Endometrium (tissue), 2 donors: ENCODE results near the gene KDM3B.
A peak's percentile ranks its signal among the peaks of the same experiment; 100 is the strongest.
"Not testable (repeated sequence)": the region's sequence is repeated elsewhere in the genome, so short reads cannot be mapped to it uniquely, and the experiment has no call there.

Experiments
- FAIRE-seq: peaks from 2 replicates; lab custom pipeline; 2012; peaks lifted over from hg19 to GRCh38; lab: Jason Lieb, UNC
- donor health status: control.
- donor health status: control.

KDM3B gene

DNA sequence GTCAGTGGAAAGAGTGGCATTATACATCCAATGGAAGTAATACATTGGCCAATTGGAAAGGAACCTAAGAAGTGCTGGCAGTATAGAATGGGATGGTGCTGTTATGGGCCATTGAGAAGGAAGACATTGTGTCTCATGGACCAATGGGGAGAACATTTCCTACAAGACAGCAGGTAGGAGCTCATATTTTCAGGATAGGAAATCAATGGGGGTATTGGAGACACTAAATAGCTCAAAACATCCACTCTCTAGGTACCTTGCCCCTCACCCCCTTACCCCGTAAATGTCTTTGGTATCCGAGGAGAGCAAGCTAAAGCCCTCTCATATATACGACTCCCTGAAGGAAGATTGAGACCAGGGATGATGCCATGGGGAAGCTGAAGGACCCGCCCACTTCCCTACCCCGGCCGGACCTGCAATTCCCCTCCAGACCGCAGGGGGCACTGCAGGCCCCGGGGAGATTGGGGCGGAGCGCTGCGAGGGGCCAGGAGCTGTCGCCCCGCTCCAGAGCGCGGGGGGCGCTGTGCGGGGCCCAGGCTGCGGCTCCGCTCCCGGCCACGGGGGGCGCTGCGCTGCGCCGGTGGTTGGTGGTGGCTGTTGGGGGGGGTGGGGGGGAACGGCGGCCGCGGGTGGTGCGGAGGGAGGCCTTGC, at the start of gene KDM3B:
TSS of gene KDM3B (plus strand) at position 615 of the 651 bp plus-strand sequence. CDS start 111 bp downstream, outside the sequence.
- FAIRE-seq = no peak

- FAIRE-seq = no peak
Observed at GRCh38 chr5:138303372-138303771, 49.1 kb upstream of the KDM3B start.

DNA sequence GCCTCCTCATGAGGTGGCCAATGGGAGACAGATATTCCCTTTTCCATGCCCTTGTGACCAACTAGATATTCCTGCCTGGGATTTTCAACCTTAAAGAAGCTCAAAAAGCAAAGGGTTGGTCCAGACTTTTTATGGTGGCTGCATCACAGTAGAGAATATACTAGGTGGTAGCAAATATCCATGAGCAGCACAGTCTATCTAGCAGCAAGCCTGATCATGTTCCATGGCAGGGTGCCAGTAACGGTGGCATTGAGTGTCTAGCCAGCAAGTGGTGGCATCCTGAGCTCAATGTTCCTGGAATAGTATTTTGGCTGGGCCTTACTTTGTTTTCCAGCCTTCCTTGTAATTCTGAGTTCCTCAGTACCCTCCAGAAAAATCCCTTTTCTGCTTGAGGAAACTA, 46.7 kb upstream of the KDM3B start:
- no peak for FAIRE-seq

- FAIRE-seq = no peak
Observed at GRCh38 chr5:138315751-138316278, 36.7 kb upstream of the KDM3B start.

DNA sequence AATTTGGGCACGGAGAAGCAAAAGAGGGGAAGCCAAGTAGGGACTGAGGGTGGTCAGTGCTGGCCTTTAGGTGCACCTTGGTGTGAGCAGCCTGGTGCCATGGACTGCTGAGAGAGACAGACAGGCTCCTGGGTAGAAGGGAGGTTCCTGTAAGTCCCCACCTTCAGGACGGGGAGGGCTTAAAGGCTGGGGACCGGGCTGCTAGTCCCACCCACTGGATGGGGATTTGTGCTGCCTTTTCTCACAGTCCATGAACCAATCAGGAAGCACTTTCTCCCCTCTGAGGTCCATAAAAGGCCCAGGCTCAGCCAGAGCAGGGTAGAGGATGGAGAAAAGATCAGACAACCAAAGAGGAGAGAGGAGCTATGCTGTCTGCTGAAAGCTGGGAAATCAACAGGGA, 36.1 kb upstream of the KDM3B start:
- no peak for FAIRE-seq

DNA sequence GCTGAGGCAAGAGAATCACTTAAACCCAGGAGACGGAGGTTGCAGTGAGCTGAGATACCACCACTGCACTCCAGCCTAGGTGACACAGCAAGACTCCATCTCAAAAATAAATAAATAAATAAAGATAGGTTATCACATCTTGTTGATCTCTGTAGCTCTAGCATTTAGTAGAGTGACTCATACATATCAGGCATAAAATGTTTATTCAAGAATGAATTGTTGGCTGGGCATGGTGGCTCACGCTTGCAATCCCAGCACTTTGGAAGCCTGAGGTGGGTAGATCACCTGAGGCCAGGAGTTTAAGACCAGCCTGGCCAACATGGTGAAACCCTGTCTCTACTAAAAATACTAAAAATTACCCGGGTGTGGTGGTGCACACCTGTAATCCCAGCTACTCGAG, 34.3 kb upstream of the KDM3B start:
- FAIRE-seq = not testable (repeated sequence)

- no peak for FAIRE-seq
Observed at GRCh38 chr5:138330813-138331448, 21.6 kb upstream of the KDM3B start.

DNA sequence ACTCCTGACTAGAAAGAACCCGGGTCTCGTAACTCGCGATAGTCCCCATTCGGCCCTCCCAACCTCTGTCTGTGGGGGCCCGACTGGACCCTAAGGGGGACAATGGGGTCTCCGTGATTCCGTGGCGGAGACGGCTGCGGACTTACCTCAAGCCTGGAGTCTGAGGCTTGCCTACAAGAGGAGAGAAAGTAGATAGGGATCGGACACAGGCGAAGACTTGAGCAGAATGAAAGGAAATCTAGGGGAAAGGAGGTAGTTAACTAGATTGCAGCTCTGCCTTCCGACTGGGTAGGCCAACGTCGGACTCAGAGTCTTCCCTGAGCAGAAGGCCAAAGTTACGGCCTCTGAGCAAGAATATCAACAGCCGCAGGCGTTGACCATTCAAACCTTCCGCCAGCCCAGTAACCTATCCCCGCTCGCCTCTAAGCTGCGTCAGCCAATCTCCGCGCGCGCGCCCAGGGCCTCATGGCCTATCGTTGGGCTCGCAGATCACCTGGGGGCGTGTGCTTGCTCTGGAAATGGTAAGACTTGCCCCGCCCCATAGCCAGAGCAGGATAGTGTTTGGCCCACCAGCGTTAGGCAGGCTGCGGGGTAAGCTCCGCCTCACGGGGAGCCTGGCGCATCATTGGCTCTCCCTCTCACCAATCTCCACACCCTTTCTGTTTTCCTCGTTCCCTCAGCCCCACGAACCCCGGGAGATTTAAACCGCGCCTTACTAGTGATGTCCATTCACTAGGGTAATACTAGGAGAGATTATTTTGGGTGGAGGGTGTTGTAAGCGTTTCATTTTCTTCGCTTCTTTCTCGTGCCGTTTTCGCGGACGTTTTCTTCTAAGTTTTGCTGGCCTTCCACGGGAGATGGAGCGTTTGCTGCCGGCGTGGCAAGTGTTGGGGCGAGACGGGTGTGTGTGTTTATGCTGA, 20.8 kb upstream of the KDM3B start, which contains the start of gene CDC25C:
TSS of gene CDC25C (minus strand) at position 356 of the 920 bp plus-strand sequence. CDS start 624 bp downstream, outside the sequence.
- FAIRE-seq = peak; percentile 98

- no peak for FAIRE-seq
Observed at GRCh38 chr5:138334867-138335447, 17.5 kb upstream of the KDM3B start.

GRCh38 chr5:138336952-138337684, 15.4 kb upstream of the KDM3B start:
- FAIRE-seq = no peak

GRCh38 chr5:138337685-138338410, 14.6 kb upstream of the KDM3B start, which contains the start of gene FAM53C:
Gene FAM53C, plus strand, starts transcription at chr5:138338266. Its CDS starts 3,070 bp downstream, at chr5:138341336.
- no peak for FAIRE-seq

DNA sequence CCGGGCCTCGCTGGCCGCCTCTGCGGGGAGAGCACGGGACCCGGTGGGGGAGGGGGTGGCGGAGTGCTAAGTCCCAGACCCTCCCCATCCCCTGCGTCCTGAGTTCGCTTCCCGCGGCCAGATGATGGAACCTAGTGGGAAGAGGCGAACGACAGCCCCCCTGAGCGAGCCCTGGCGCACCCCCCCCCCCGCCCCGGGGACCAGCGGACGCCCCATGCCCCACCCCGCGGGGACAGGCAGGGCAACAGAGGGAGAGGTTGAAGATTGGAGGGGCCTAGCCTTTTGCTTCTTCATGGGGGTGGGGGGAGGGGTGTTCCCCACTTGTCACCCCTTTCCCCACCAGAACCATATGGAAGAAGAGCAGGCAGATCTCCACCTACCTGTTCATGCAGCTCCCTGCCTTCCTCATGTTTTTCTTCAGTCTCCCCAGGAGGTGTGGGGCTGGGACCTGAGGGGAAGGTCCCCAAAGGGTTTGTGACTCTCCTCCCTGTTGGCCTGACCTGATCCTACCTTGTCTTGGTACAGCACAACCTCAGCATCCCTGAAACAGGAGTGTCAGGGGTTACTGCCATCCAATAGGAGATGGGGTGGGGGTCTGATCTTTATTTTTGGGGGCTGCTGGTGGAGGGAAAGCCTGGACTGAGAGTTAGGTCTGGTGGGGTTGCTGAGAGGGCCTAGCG, 13.9 kb upstream of the KDM3B start:
- no peak for FAIRE-seq

DNA sequence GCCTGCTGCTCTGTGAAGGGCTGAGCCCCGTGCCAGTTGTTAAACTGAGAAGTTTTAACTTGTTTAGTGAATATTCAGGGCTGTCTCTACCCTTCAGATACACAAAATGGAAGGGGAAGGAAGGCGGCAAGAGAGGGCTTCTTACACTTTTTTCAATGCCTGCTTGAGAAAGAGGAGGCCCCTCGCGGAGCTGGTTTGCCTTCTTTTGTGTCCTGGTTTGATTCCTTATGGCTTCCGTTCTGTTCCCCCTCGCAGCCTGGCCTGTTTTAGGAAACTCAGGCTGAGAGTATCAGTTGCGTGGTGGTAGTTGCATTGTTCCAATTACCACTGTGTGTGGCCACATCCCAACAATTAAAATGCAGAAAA, 13.4 kb upstream of the KDM3B start:
- no peak for FAIRE-seq

DNA sequence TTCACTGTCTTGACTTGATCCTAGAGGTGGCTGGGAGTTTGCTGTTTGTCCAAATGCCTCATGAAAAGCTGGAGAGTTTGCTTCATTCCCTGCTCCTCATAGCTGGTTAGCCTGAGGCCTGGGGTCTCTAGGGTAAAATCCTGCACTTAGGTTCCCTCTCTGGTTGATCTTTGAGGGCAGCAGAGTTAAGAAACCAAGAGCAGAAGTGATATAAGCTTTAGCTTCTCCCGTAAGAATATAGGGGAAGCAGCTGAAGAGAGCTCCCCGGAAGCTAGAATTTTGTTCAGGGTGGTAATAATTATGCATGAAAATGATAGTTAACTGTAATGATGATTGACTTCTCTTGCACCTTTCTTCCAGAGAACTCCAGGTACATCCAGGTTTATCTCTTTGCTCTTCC, 13.0 kb upstream of the KDM3B start:
- no peak for FAIRE-seq

DNA sequence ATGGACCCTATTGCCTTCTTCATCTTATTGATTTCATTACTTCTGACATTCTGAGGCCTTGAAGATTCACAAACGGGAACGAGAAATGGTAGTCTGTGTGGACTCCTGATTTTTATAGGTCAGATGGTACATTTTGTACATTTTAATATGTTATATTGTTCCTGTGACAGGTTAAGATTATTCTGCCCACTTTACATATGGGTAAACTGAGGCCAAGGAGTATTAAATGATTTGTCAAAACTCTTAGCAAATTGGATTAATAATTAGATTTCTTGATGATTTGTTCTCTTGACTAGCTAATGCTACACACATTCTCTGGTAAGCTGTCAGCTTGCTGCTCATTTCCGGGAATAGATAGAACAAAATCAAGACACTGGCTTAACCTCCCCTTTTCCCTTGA, 12.5 kb upstream of the KDM3B start:
- no peak for FAIRE-seq

DNA sequence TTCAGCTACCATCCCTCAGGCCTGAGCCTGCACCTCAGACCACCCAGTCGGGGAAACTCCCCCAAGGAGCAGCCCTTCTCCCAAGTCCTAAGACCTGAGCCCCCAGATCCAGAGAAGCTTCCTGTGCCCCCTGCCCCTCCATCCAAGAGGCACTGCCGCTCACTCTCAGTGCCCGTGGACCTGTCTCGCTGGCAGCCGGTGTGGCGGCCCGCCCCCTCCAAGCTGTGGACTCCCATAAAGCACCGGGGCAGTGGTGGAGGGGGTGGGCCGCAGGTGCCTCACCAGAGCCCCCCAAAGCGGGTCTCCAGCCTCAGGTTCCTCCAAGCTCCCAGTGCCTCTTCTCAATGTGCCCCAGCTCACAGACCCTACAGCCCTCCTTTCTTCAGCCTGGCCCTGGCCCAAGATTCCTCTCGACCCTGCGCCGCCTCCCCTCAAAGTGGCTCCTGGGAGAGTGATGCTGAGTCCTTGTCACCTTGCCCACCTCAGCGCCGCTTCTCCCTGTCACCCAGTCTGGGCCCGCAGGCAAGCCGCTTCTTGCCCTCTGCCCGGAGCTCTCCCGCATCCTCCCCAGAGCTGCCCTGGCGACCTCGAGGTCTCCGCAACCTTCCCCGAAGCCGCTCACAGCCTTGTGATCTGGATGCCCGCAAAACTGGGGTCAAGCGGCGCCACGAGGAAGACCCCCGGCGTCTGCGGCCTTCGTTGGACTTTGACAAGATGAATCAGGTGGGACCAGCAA, 7.4 kb upstream of the KDM3B start:
- FAIRE-seq = no peak

DNA sequence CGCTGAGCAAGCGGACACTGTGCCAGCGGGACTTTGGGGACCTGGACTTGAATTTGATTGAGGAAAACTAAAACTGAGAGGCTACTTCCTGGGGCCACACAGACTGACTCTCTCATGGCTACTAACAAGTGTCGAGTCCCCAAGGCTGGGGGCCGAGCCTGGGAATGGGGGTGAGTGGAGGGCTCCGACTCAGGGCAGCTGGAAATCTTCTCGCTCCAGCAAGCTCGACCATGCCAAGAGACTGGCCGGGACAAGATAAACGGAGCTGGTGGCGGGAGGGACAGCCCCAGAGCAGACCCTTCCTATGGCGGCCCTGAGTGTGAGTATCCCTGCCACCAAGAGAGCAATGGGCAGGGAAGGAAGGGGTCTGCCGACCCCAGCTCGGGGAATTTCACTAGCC, 5.6 kb upstream of the KDM3B start:
- no peak for FAIRE-seq

DNA sequence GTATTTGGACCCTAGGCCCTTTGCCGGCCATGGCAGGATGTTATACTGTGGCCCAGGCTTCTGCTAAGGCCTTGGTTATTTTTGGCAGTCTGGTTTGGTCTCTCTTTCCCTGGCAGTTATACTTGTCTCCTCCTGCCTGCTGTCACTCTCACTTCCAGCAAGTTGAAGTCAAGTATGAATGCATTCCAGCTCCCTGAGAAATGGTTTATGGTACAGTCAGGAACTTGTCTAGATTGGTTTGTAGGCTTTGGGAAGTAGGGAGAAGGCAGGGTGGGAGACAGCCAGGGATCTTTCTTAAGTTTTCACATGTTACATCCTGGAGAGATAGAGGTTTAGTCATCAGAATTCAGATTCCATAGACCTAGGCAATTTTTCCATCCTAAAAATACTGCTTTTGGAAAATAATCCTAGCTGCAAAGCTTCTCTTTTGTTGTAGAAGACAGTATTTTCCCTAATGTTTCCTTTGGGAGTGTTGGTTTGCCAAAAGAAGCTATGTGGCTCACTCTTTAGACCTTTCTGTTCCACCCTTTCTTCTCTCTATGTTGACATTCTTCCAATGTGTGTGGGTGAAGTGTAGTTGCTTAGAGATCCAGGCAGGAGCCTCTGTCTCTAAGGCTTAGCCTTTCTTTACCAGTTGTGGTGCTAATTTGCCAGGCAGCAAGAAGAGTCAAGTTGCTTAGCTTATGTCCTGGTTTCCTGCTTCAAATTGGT, 2.5 kb upstream of the KDM3B start:
- no peak for FAIRE-seq

DNA sequence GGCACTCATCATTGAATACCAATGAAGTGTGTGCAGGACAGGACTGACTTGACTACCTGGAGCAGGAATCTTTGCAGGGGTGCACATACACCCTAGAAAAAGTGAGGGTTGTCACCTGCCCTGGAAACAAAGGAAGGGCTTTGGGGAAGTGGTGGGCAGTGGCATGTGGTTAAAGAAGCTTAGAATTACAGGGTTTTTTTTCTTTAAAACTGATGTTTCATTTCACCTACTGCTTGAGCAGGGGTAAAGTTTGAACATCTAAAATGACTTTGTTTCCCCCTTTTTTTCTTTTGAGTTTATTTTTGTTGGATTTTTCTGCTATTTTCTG, 2.0 kb upstream of the KDM3B start:
- FAIRE-seq = no peak
